Fibroblast of skin of right biceps (primary cell): ENCODE results near the gene ZNF580.

Source experiments
- DNase-seq: peaks from one replicate; pipeline ENCODE4 v3.0.0-alpha.2; 2013

ZNF580 gene

GRCh38 chr19:55606817-55607216 is 34.0 kb upstream of the ZNF580 start:
- DNase-seq: no peak

- DNase-seq: no peak
Observed at GRCh38 chr19:55609326-55609725, 31.5 kb upstream of the ZNF580 start.

- DNase-seq: no peak
Observed at GRCh38 chr19:55611300-55611982, 29.4 kb upstream of the ZNF580 start.

GRCh38 chr19:55611983-55612645 is 28.7 kb upstream of the ZNF580 start:
- no peak for DNase-seq

GRCh38 chr19:55613396-55613795 is 27.4 kb upstream of the ZNF580 start:
- DNase-seq: no peak

GRCh38 chr19:55613930-55614710 is 26.7 kb upstream of the ZNF580 start:
- DNase-seq: no peak

- no peak for DNase-seq
Observed at GRCh38 chr19:55614711-55615542, 25.9 kb upstream of the ZNF580 start.

- DNase-seq: no peak
Observed at GRCh38 chr19:55615543-55616394, 25.0 kb upstream of the ZNF580 start.

- no peak for DNase-seq
Observed at GRCh38 chr19:55616395-55616875, 24.4 kb upstream of the ZNF580 start.

- no peak for DNase-seq
Observed at GRCh38 chr19:55617426-55617825, 23.4 kb upstream of the ZNF580 start.

- DNase-seq: no peak
Observed at GRCh38 chr19:55618426-55618825, 22.4 kb upstream of the ZNF580 start.

GRCh38 chr19:55619286-55619685 is 21.5 kb upstream of the ZNF580 start:
- peak; percentile 14 for DNase-seq

GRCh38 chr19:55620410-55621204 is 20.2 kb upstream of the ZNF580 start:
- peak; percentile 84 for DNase-seq

- DNase-seq: no peak
Observed at GRCh38 chr19:55621205-55621672, 19.6 kb upstream of the ZNF580 start.

- no peak for DNase-seq
Observed at GRCh38 chr19:55621673-55622231, 19.1 kb upstream of the ZNF580 start.

- no peak for DNase-seq
Observed at GRCh38 chr19:55622242-55622969, 18.4 kb upstream of the ZNF580 start.

GRCh38 chr19:55623130-55623529 is 17.7 kb upstream of the ZNF580 start:
- no peak for DNase-seq

GRCh38 chr19:55623561-55623960 is 17.2 kb upstream of the ZNF580 start:
- no peak for DNase-seq

GRCh38 chr19:55624109-55625003 is 16.4 kb upstream of the ZNF580 start, which contains the start of gene ZNF784:
ZNF784 (minus strand) TSS chr19:55624566; CDS start chr19:55624561, 5 bp downstream.
- DNase-seq: peak; percentile 91
